HEK293 (cell line): ENCODE measurements around the gene FES.

Source experiments
- CTCF ChIA-PET: fragments of 350-600 bp; formaldehyde crosslinking; extraction: SDS; loops from one replicate; lab custom pipeline; 2021; ENCODE audit warnings: antibody characterized with exemption; lab: Yijun Ruan, JAX
- POLR2A ChIA-PET: fragments of 300-600 bp; formaldehyde crosslinking; extraction: SDS; loops from one replicate; lab custom pipeline; 2020; ENCODE audit warnings: antibody characterized with exemption, inconsistent platforms; lab: Yijun Ruan, JAX
- H3K27ac ChIP-seq: fragments of 200-500 bp; sonication (Bioruptor generic); 2 replicates; pipeline ENCODE4 v1.5.1; 2014; ENCODE audit warnings: low read depth, low read length, control low read depth, inconsistent platforms; ENCODE audit errors: extremely low read depth
- H3K36me3 ChIP-seq, 2 experiments: fragments of 200-500 bp in 1 of 2; sonication (Bioruptor generic) in 1 of 2; 1 replicate in 1 of 2; 2 replicates in 1 of 2; pipeline ENCODE4 v1.5.1; 2014 to 2017; ENCODE audit warnings: inconsistent platforms in 2 of 2, low read length in 2 of 2; ENCODE audit not compliant: control insufficient read depth in 2 of 2, insufficient read depth in 1 of 2
- H3K4me1 ChIP-seq: fragments of 200-500 bp; sonication (Bioruptor generic); 2 replicates; pipeline ENCODE4 v1.5.1; 2014; ENCODE audit warnings: mild to moderate bottlenecking, low read length, inconsistent platforms; ENCODE audit not compliant: control insufficient read depth, insufficient read depth
- H3K4me3 ChIP-seq: 2 replicates; pipeline ENCODE4 v1.5.1; 2011; ENCODE audit warnings: low read depth, mild to moderate bottlenecking, control low read depth, low read length, moderate library complexity
- H3K9me3 ChIP-seq: fragments of 200-500 bp; sonication (Bioruptor generic); 2 replicates; pipeline ENCODE4 v1.5.1; 2014; ENCODE audit warnings: low read depth, low read length, inconsistent platforms; ENCODE audit not compliant: control insufficient read depth, insufficient read depth
- IKZF3 ChIP-seq: fragments of 450-650 bp; IDR thresholded peaks from 2 replicates; pipeline ENCODE4 v1.5.0; 2018; ENCODE audit warnings: missing biosample characterization, mild to moderate bottlenecking, missing genetic modification characterization, moderate library complexity
- KLF16 ChIP-seq: fragments of 450-650 bp; formaldehyde crosslinking; IDR thresholded peaks from 2 replicates; pipeline ENCODE4 v1.5.1; 2017; ENCODE audit warnings: missing biosample characterization, missing genetic modification characterization
- KLF8 ChIP-seq: fragments of 450-650 bp; formaldehyde crosslinking; IDR thresholded peaks from 2 replicates; pipeline ENCODE4 v1.5.1; 2016; ENCODE audit warnings: missing biosample characterization, missing genetic modification characterization
- MEIS1 ChIP-seq: sonication (generic); formaldehyde crosslinking; IDR thresholded peaks from 2 replicates; pipeline ENCODE4 v1.8.1; 2022; ENCODE audit warnings: missing genetic modification reagents, mild to moderate bottlenecking, borderline replicate concordance
- MZF1 ChIP-seq: fragments of 450-650 bp; formaldehyde crosslinking; IDR thresholded peaks from 2 replicates; pipeline ENCODE4 v1.5.1; 2017; ENCODE audit warnings: missing biosample characterization, missing genetic modification characterization, borderline replicate concordance
- ZBTB17 ChIP-seq: fragments of 450-650 bp; formaldehyde crosslinking; IDR thresholded peaks from 2 replicates; pipeline ENCODE4 v1.5.1; 2016; ENCODE audit warnings: missing biosample characterization, missing genetic modification characterization
- ZNF292 ChIP-seq: fragments of 450-650 bp; formaldehyde crosslinking; IDR thresholded peaks from 2 replicates; pipeline ENCODE4 v1.5.1; 2016; ENCODE audit warnings: low read depth, missing biosample characterization, missing genetic modification characterization, borderline replicate concordance
- ZNF324 ChIP-seq: fragments of 450-650 bp; formaldehyde crosslinking; IDR thresholded peaks from 2 replicates; pipeline ENCODE4 v1.5.1; 2016; ENCODE audit warnings: missing biosample characterization, missing genetic modification characterization
- ZNF416 ChIP-seq: fragments of 450-650 bp; formaldehyde crosslinking; IDR thresholded peaks from 2 replicates; pipeline ENCODE4 v1.5.1; 2016; ENCODE audit warnings: missing biosample characterization, missing genetic modification characterization
- ZNF48 ChIP-seq: fragments of 450-650 bp; formaldehyde crosslinking; IDR thresholded peaks from 2 replicates; pipeline ENCODE4 v1.5.1; 2016; ENCODE audit warnings: missing biosample characterization, missing genetic modification characterization
- ZNF548 ChIP-seq: fragments of 450-650 bp; formaldehyde crosslinking; IDR thresholded peaks from 2 replicates; pipeline ENCODE4 v1.5.1; 2016; ENCODE audit warnings: missing biosample characterization, missing genetic modification characterization
- ZNF561 ChIP-seq: fragments of 450-650 bp; IDR thresholded peaks from 2 replicates; pipeline ENCODE4 v1.5.1; 2018; ENCODE audit warnings: missing biosample characterization, missing genetic modification characterization, borderline replicate concordance
- ZNF571 ChIP-seq: fragments of 450-650 bp; formaldehyde crosslinking; IDR thresholded peaks from 2 replicates; pipeline ENCODE4 v1.5.0; 2017; ENCODE audit warnings: missing biosample characterization, missing genetic modification characterization
- ZNF707 ChIP-seq: fragments of 450-650 bp; formaldehyde crosslinking; IDR thresholded peaks from 2 replicates; pipeline ENCODE4 v1.5.1; 2016; ENCODE audit warnings: missing biosample characterization, missing genetic modification characterization
- ZNF76 ChIP-seq: fragments of 450-650 bp; formaldehyde crosslinking; IDR thresholded peaks from 2 replicates; pipeline ENCODE4; 2016; ENCODE audit warnings: low read depth, missing biosample characterization, missing genetic modification characterization, borderline replicate concordance
- ZNF791 ChIP-seq: fragments of 450-650 bp; formaldehyde crosslinking; IDR thresholded peaks from 2 replicates; pipeline ENCODE4 v1.5.1; 2016; ENCODE audit warnings: missing biosample characterization, missing genetic modification characterization
- TF ChIP-seq, protein P1 (sequence below): fragments of 450-650 bp; formaldehyde crosslinking; IDR thresholded peaks from 2 replicates; pipeline ENCODE4 v1.5.1; 2016; ENCODE audit warnings: missing biosample characterization, missing genetic modification characterization, borderline replicate concordance
- TF ChIP-seq, protein P2 (sequence below): fragments of 450-650 bp; formaldehyde crosslinking; IDR thresholded peaks from 2 replicates; pipeline ENCODE4 v1.5.1; 2016; ENCODE audit warnings: missing biosample characterization, missing genetic modification characterization
- TF ChIP-seq, protein P3 (sequence below): fragments of 450-650 bp; formaldehyde crosslinking; IDR thresholded peaks from 2 replicates; pipeline ENCODE4 v1.5.1; 2016; ENCODE audit warnings: missing biosample characterization, missing genetic modification characterization

The FES gene

DNA sequence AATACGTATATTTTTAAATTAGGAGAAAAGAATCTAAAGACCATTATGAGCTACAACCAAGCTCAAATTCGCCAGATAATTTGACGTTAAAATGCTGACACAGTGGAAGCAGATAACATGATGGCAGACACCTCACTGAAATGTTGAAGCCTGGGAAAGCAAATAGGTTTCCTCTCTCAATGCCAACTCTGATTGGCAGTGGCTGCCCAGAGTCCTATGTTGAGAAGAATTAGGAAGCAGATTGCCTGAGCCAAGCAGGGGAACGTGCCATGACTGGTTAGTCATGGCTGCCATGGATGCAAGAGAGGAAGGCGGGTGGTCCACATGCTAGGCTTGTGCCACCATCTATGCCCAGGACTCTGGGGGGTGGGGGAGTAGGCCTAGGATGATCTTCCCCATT lies 54.0 kb downstream of the FES start:
- no peak for TF ChIP-seq ZNF571
- TF ChIP-seq ZNF791 (tag by site-specific recombination) = no peak
- TF ChIP-seq, protein P1, sequence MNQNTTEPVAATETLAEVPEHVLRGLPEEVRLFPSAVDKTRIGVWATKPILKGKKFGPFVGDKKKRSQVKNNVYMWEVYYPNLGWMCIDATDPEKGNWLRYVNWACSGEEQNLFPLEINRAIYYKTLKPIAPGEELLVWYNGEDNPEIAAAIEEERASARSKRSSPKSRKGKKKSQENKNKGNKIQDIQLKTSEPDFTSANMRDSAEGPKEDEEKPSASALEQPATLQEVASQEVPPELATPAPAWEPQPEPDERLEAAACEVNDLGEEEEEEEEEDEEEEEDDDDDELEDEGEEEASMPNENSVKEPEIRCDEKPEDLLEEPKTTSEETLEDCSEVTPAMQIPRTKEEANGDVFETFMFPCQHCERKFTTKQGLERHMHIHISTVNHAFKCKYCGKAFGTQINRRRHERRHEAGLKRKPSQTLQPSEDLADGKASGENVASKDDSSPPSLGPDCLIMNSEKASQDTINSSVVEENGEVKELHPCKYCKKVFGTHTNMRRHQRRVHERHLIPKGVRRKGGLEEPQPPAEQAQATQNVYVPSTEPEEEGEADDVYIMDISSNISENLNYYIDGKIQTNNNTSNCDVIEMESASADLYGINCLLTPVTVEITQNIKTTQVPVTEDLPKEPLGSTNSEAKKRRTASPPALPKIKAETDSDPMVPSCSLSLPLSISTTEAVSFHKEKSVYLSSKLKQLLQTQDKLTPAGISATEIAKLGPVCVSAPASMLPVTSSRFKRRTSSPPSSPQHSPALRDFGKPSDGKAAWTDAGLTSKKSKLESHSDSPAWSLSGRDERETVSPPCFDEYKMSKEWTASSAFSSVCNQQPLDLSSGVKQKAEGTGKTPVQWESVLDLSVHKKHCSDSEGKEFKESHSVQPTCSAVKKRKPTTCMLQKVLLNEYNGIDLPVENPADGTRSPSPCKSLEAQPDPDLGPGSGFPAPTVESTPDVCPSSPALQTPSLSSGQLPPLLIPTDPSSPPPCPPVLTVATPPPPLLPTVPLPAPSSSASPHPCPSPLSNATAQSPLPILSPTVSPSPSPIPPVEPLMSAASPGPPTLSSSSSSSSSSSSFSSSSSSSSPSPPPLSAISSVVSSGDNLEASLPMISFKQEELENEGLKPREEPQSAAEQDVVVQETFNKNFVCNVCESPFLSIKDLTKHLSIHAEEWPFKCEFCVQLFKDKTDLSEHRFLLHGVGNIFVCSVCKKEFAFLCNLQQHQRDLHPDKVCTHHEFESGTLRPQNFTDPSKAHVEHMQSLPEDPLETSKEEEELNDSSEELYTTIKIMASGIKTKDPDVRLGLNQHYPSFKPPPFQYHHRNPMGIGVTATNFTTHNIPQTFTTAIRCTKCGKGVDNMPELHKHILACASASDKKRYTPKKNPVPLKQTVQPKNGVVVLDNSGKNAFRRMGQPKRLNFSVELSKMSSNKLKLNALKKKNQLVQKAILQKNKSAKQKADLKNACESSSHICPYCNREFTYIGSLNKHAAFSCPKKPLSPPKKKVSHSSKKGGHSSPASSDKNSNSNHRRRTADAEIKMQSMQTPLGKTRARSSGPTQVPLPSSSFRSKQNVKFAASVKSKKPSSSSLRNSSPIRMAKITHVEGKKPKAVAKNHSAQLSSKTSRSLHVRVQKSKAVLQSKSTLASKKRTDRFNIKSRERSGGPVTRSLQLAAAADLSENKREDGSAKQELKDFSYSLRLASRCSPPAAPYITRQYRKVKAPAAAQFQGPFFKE = no peak
- TF ChIP-seq ZNF48 (tag by site-specific recombination) = no peak
- TF ChIP-seq KLF8 (tag by site-specific recombination) = no peak
- TF ChIP-seq ZNF292 = no peak
- TF ChIP-seq MEIS1 (CRISPR knock-in tag) = no peak
- TF ChIP-seq ZBTB17 (tag by site-specific recombination) = no peak
- TF ChIP-seq MZF1 (tag by site-specific recombination) = no peak
- no peak for TF ChIP-seq ZNF76 (tag by site-specific recombination)
- no peak for TF ChIP-seq ZNF324
- TF ChIP-seq KLF16 (tag by site-specific recombination) = no peak
- no peak for TF ChIP-seq IKZF3
- TF ChIP-seq, protein P2, sequence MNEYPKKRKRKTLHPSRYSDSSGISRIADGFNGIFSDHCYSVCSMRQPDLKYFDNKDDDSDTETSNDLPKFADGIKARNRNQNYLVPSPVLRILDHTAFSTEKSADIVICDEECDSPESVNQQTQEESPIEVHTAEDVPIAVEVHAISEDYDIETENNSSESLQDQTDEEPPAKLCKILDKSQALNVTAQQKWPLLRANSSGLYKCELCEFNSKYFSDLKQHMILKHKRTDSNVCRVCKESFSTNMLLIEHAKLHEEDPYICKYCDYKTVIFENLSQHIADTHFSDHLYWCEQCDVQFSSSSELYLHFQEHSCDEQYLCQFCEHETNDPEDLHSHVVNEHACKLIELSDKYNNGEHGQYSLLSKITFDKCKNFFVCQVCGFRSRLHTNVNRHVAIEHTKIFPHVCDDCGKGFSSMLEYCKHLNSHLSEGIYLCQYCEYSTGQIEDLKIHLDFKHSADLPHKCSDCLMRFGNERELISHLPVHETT (tag by site-specific recombination) = no peak
- TF ChIP-seq ZNF416 = no peak
- no peak for TF ChIP-seq ZNF561
- TF ChIP-seq ZNF707 (tag by site-specific recombination) = no peak
- Histone ChIP-seq H3K4me3 (no peak overlapping the region), H3K9me3 (no peaks in the 10 kb centered on the region), H3K4me1 (no peaks in the 10 kb centered on the region), H3K27ac (no peak overlapping the region), H3K36me3 (peaks cover 56 to 65% of the 10 kb centered on the region in 2 experiments)
- CTCF ChIA-PET = interaction anchor here (11.7 kb wide), 1 partner anchor 19 kb away, joined by 163 read pairs; the partner anchor contains the start of gene RCCD1
- POLR2A ChIA-PET = interaction anchor here (11.4 kb wide), 1 partner anchor 17 kb away, joined by 179 read pairs; the partner anchor contains the start of gene RCCD1

DNA sequence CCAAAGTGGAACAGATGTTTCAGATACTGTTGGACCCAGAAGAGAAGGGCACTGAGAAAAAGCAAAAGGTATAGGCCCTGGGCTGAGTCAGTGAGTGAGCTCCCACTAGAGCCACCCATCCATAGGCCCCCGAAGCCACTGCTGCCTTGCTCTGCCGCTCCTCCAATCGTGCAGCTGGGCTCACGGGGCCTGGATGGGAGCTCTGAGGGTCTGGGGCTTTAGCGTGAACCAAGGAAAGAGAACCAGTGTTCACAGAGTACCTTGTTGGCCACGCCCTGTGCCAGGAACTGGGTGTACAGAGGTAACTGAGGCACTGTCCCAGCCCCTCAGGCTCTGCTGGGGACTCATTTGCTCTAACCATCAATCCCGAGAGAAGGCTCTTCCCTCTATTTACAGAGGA lies 55.5 kb downstream of the FES start:
- TF ChIP-seq ZNF548 (tag by site-specific recombination) = no peak
- TF ChIP-seq, protein P3, sequence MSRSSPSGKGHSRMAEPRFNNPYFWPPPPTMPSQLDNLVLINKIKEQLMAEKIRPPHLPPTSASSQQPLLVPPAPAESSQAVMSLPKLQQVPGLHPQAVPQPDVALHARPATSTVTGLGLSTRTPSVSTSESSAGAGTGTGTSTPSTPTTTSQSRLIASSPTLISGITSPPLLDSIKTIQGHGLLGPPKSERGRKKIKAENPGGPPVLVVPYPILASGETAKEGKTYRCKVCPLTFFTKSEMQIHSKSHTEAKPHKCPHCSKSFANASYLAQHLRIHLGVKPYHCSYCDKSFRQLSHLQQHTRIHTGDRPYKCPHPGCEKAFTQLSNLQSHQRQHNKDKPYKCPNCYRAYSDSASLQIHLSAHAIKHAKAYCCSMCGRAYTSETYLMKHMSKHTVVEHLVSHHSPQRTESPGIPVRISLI (tag by site-specific recombination) = no peak
- H3K4me1 ChIP-seq = no peaks in the 10 kb centered on the region
- no peak overlapping the region for H3K27ac ChIP-seq
- ChIA-PET POLR2A (interaction anchor here (0.9 to 11.4 kb wide), 3 partner anchors 8 to 15 kb away, joined by 3 to 179 read pairs (median 3); partner anchors contain the start of gene RCCD1), CTCF (interaction anchor here (0.7 to 11.7 kb wide), 2 partner anchors 18 to 54 kb away, joined by 4 to 163 read pairs; partner anchors contain the start of gene RCCD1)
- H3K9me3 ChIP-seq = no peaks in the 10 kb centered on the region
- H3K36me3 ChIP-seq = peaks cover 68 to 80% of the 10 kb centered on the region in 2 experiments
- H3K4me3 ChIP-seq = no peak overlapping the region
